AG10803 (cell line): ENCODE measurements around the gene IGSF23.

Source experiments
- DNase-seq: peaks from one replicate; pipeline ENCODE4 v3.0.0; 2010; ENCODE audit warnings: low read depth
- H3K4me3 ChIP-seq: 2 replicates; pipeline ENCODE4 v1.5.1; 2011; ENCODE audit warnings: mild to moderate bottlenecking, low read length, control low read depth
- CTCF ChIP-seq: conservative IDR thresholded peaks from 2 replicates; pipeline ENCODE4 v1.5.1; 2011; ENCODE audit warnings: mild to moderate bottlenecking, low read length, control low read depth, inconsistent platforms

Gene IGSF23

GRCh38 chr19:44579663-44580365 lies 33.5 kb upstream of the IGSF23 start:
- no peak for TF ChIP-seq CTCF
- no peak for DNase-seq
- no peak overlapping the region for H3K4me3 ChIP-seq

- TF ChIP-seq CTCF = no peak
- DNase-seq = no peak
- H3K4me3 ChIP-seq = no peak overlapping the region
These were observed 32.9 kb upstream of the IGSF23 start for GRCh38 chr19:44580366-44580895.

DNA sequence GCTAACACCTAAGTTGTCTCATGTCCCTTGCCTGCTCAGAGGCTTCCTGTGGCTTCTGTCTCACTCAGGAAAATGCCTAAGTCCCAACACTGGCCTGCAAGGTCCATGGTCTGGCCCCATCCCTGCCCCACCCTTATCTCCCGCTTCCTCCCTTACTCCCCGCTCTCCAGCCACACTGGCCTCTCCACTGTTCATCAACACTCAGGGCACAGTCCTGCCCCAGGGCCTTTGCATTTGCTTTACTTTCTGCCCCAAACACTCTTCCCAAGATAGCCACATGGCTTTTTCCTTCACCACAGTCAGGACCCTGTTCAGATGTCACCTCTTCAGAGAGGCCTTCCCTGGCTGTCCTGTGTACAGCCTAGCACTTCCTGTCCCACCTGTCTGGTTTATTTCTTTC lies 32.1 kb upstream of the IGSF23 start:
- TF ChIP-seq CTCF = no peak
- no peak overlapping the region for H3K4me3 ChIP-seq
- DNase-seq = no peak

GRCh38 chr19:44582581-44583265 lies 30.6 kb upstream of the IGSF23 start:
- no peak for DNase-seq

DNA sequence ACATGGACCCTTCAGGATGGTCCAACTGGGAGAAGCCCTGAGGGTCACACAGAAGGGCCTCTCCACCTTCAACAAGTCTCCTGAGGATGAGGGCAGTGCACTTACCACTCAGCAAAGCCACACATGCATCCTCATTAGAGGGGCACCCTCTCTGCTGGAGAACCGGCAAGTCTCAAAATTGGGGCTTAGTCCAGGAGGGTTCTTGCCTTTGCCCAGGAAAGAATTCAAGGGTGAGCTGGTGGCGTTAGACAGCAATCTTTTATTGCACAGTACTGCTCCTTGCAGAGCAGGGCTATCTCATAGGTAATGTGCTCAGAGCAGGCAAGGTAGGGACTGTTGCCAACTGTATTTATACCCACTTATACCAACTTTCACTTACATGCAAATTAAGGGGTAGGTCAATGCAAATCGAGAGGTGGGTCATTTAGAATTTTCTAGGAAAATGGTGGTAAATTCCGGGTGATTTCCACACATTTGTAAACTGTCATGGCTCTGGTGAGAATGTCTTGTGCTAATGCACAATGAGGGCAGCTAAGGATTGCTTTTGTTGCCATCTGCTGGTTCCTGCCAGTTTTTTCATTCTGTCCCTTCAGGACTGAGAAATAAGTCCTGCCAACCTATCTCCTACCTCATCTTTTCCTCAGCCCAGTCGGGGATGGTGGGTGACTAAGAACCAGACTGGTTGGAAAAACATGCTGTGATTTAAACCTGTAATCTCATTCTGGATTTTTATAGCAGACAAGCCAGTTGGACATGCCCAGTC lies 27.8 kb upstream of the IGSF23 start:
- no peak overlapping the region for H3K4me3 ChIP-seq
- DNase-seq = peak; percentile 51
- TF ChIP-seq CTCF = peak; percentile 33; the same call in 1 of the 2 replicates

More at GRCh38 chr19:44582581-44583265, 30.6 kb upstream of the IGSF23 start:
- no peak overlapping the region for H3K4me3 ChIP-seq
- TF ChIP-seq CTCF = peak; percentile 52

DNA sequence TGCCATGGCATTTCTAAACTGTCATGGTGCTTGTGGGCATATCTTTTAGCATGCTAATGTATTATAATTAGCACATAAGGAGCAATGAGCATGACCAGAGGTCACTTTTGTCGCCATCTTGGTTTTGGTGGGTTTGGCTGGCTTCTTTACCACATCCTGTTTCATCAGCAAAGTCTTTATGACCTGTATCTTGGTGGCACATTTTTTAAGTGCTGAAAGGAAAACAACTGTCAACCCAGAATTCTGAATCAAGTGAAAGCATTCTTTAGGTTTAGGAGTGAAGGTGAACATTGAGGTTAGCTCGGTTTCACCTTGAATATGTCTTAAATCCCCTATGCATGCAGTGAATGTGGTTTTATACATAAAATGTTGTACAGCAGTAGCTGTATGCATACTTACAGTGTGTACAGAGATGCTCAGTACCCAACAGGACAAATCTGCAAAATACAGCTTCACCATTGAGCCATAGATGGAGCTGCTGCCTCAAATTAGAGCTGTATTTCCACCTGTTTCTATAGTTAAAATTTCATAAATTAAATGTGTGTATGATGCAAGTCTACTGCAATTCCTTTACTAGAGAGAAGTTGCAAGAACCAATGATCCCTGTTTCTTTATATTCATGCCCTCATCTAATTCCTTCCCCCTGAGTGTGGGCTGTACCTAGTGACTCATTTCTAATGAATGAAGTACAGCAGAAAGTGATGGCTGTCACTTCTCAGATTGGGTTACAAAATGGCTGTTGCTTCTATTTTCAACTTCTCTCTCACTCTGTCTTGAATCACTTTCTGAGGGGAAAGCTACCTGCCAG lies 25.2 kb upstream of the IGSF23 start:
- peak; percentile 94 for DNase-seq
- no peak overlapping the region for H3K4me3 ChIP-seq
- TF ChIP-seq CTCF = peak; percentile 59
